Retina (tissue), 1 donor: ENCODE results near the gene MYO1B.

ENCODE experiments used
- DNase-seq: peaks from one replicate; pipeline ENCODE4 v3.0.0-alpha.2; 2016

Gene MYO1B

GRCh38 chr2:191245046-191245868, at the start of gene MYO1B:
MYO1B (plus strand) TSS chr2:191245404; CDS start chr2:191276896, 31,492 bp downstream.
- DNase-seq, result peak; percentile 83

- DNase-seq, result no peak
These were observed 48.1 kb upstream of the MYO1B start for GRCh38 chr2:191197096-191197495.

- DNase-seq, result no peak
These were observed 46.9 kb upstream of the MYO1B start for GRCh38 chr2:191198271-191198670.

GRCh38 chr2:191199929-191200512, 45.2 kb upstream of the MYO1B start:
- DNase-seq, result no peak

DNA sequence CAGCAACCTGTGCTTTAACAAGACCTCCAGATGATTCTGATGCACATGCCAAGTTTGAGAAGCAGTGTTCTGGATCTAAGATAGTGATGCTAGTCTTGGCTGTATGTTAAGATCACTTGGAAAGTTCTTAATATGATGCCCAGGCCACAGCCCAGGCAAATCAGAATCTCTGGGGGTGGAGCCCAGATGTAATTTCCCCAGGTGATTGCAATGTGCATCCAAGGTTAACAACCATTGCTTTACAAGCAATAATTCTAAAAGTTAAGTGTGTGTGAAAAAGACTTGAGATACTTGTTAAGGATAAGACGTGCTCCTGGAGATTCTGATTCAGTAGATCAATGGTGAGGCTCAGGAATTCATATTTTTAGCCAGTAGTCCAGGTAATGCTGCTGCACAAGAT, 44.3 kb upstream of the MYO1B start:
- no peak for DNase-seq

DNA sequence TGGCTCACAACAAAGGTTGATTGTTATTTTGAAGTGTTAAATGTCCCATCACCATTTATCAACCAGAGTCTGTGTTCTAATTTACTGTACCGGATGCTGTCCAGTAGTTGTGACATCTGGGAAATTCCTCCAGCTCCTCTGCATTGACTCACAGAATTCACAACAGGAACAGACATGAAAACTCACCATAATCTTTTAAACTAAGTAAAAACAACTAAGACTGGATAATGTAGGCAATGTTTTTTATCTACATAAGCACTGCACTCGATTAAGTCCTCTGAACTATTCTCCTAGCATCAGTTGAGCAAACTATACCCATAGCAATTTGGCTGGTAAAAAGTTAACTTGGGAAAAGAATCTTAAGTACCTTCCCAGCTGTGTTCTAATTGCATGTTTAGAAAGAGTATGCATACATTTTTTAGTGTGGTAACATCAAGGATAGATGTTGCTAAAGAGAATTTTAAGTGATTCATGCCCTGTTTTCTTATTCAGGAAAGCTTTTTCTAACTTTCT, 42.9 kb upstream of the MYO1B start:
- no peak for DNase-seq

DNA sequence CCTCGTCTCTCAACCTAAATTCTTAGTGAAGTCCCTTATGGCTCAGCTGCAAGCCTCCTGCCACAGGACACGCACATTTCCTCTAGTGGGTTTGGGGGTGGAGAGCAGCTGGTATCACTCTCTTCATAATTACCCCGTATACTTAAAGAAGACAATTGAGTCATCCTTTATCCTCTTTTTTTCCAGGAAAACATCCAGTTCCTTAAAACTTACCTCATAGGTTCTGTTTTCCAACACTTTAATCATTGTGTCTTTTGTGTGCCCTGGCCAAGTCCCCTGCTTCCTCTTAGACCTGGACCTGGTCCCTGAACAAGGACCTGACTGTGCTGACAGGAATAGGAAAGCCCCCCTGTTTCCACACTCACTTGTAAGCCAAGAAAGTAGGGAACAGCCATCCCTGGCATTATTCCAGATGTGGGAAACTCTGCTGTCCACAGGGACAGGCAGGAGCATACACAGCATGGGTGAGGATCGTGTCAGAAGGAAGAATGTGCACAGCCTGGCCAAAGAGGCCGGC, 42.3 kb upstream of the MYO1B start:
- no peak for DNase-seq

- no peak for DNase-seq
These were observed 40.8 kb upstream of the MYO1B start for GRCh38 chr2:191204433-191204832.

DNA sequence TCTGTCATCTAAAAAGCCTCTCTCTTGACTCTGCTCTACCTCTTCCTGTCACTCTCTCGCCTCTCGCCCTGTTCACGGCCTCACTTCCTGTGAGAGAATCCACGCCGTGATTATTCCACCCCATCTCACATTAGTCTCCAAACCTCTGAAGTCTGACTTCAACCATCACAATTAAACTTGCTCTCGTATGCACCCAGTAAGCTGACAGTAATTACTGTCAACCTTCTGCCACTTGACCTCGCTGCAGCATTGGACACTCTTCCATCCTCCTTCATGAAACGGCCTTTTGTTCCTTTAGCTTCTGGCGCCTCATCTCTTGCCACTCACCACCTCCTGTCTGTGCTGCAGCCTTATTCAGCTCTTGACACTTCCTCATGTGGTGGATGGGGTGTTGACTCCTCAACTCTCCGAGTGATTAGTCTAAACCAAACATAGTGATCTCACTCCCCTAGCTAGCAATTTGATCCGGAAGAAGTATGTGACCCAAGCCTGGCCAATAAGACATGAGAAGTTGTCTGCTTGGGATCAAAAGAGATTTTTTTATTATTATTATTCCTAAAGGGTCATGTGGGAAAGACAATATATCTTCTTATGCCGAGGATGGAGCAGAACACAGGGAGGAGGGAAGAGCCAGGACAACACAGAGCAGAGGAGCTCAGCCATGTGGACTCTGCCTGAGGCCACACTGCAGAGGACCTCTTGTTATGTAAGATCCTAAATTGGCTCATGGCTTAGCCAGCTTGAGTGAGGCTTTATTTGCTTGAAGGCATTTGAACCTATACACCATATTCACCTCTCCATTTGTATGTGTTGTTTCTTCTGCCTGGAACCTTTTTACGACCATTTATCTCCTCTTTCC, 38.4 kb upstream of the MYO1B start:
- no peak for DNase-seq

DNA sequence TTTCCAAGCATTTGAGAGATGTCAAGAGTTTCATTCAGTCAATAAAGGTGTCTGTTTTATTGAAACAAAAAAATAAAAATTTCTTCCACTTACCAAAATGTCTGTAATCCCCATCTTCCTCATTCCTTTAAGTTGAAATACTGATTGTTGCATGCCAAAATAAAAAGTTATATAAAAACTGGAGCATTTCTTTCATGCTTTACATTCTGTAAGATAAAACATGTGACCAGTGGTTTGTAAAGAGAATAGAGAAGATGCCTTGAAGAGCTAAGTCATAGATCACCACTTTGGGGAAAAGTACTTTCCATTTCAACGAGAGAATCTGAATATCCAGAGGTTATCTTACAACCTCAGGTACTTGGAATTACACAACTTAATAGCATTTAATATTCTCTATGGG, 35.9 kb upstream of the MYO1B start:
- no peak for DNase-seq

DNA sequence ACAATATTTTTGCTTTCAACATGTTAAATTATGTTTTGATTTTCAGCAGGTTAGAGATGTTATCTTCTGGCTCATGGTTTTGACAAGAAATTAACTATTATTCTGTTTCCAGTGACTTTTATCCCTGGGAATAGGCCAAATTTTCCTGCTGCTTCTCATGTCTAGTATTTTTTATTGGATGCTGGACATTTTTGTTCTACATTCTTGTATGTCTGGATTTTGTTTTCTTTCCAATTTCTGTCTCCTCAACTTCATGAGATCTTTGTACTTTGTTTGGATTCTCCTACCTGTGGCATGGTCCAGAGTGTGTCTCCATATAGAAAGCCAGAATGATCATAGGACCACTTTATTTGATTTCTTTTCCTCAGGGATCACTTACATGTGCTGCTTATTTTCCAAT, 33.1 kb upstream of the MYO1B start:
- no peak for DNase-seq

GRCh38 chr2:191213333-191213732, 31.9 kb upstream of the MYO1B start:
- DNase-seq, result no peak

- no peak for DNase-seq
These were observed 30.0 kb upstream of the MYO1B start for GRCh38 chr2:191215230-191215629.

DNA sequence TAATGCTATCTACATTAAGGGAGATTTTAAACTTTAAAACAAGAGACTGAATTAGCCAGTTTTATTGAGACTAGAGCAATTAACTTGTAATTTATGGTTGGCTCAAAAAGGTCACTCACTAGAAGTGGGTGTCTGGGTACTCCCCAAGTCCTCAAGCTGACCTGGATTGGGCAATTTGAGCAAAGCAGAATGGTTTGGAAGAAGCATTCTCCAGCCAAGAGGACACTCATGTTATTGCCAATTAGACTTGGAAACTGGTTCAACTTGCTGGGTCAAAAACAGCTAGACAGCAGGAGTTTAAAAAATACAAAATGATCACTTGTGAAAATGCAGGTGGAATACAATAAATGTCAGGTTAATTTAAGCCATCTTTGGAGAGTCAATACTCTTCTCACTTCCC, 29.5 kb upstream of the MYO1B start:
- no peak for DNase-seq

DNA sequence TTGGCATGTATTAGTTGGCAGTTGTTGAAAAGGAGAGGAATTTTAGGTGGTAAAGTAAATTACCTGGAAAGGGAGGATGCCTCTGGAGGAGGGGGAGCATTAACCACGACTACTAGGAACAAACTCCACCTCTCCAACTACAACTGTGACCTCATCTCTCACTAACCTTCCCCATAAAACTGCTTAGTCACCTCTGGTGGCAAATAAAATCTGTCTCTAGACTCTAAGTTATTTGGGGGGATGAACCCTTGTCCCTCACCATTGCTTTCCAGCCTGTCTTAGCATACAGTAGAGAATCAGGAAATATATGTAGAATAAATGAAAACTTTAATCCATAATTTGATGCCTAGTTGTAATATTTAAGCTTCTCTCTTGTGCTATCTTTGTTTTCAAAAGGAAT, 27.6 kb upstream of the MYO1B start:
- no peak for DNase-seq

- DNase-seq, result peak; percentile 61
These were observed 26.8 kb upstream of the MYO1B start for GRCh38 chr2:191218292-191218898.

GRCh38 chr2:191220671-191221070, 24.5 kb upstream of the MYO1B start:
- no peak for DNase-seq

DNA sequence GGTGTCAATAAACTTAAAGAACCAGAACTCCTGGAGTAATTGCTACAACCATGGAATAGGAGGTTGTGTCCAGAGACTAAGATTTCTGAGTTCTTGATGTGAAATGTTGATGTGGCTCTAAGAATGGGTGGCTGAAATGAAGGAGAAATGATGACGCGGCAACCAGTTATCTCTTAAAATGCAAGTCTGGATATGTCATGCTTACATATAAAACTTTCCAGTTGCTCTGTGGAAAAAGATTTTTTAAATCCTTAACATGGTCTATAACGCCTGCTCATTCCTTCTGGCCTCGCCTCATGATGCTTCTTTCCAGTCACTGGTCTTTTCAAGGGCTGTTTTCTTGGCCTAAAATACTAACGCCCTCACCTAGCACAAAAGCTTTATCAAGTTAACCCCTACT, 23.5 kb upstream of the MYO1B start:
- no peak for DNase-seq

GRCh38 chr2:191222507-191222906, 22.7 kb upstream of the MYO1B start:
- no peak for DNase-seq

DNA sequence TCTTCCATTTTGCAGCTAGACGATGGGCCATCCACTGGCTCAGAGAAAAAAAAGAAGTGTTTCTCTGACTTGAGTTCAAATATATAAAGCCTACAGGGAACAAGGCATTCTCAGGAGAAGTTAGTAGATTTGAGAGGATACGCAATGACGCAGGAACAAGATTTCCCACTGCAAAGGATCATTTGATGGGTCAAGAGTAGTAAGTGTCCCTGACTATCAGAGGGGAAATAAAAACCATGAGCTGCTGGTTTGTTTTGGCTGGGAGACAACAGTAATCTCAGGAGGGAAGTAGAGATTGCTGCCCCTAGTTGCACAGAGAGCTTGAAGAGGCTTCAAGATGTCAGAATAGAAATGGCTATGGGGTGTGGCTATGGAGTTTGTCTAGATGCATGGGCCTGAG, 22.3 kb upstream of the MYO1B start:
- DNase-seq, result no peak

- DNase-seq, result no peak
These were observed 20.1 kb upstream of the MYO1B start for GRCh38 chr2:191225126-191225525.

- no peak for DNase-seq
These were observed 19.5 kb upstream of the MYO1B start for GRCh38 chr2:191225690-191226089.

DNA sequence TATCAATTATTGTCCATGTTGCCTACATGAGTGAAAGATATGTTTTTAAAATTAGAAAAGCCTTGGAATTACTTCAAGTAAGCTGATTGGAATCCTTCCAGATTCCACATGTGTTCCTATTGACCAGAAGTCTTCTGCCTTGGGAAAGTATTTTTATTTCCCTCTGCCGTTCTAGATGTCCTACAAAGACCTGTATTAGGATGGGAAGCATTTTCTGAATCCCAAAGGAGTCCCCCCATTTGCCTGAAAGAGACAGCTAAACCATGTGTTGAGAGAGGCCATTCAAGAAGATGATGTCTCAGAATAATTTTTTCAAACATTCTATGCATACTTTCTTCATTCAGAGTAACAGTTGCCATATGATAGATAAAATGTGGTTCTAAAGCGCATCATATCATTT, 19.0 kb upstream of the MYO1B start:
- no peak for DNase-seq
